DOHH2 (cell line): ENCODE data around the gene IL1RAPL1.

ENCODE experiments used
- H3F3A ChIP-seq: fragments of 200-600 bp; sonication (generic), shearing (Covaris generic); 2 replicates; pipeline ENCODE4 v1.6.0; 2016; ENCODE audit warnings: antibody characterized with exemption, mild to moderate bottlenecking; ENCODE audit not compliant: control insufficient read depth, insufficient read depth
- H3K27ac ChIP-seq: fragments of 200-600 bp; sonication (generic); 2 replicates; pipeline ENCODE4 v1.5.1; 2014; ENCODE audit warnings: low read depth, mild to moderate bottlenecking, low read length, moderate library complexity
- H3K27me3 ChIP-seq: fragments of 200-600 bp; sonication (generic); 2 replicates; pipeline ENCODE4 v1.6.1; 2014; ENCODE audit warnings: mild to moderate bottlenecking, low read length, mixed read lengths; ENCODE audit not compliant: control insufficient read depth
- H3K36me3 ChIP-seq: fragments of 200-600 bp; sonication (generic); 2 replicates; pipeline ENCODE4 v1.6.1; 2014; ENCODE audit warnings: mild to moderate bottlenecking, low read length, moderate library complexity, mixed read lengths; ENCODE audit not compliant: control insufficient read depth
- H3K4me1 ChIP-seq: fragments of 200-600 bp; sonication (generic); 2 replicates; pipeline ENCODE4 v1.6.1; 2014; ENCODE audit warnings: mild to moderate bottlenecking, low read length, mixed read lengths; ENCODE audit not compliant: control insufficient read depth
- H3K4me2 ChIP-seq: fragments of 200-600 bp; sonication (generic); 2 replicates; pipeline ENCODE4 v1.6.0; 2014; ENCODE audit warnings: mild to moderate bottlenecking, low read length, moderate library complexity
- H3K4me3 ChIP-seq: fragments of 200-600 bp; sonication (generic); 2 replicates; pipeline ENCODE4 v1.5.1; 2014; ENCODE audit warnings: mild to moderate bottlenecking, low read length, mixed read lengths
- H3K79me2 ChIP-seq: fragments of 200-600 bp; sonication (generic); 2 replicates; pipeline ENCODE4 v1.6.1; 2014; ENCODE audit warnings: mild to moderate bottlenecking, low read length, mixed read lengths; ENCODE audit not compliant: control insufficient read depth
- H3K9me2 ChIP-seq: fragments of 200-600 bp; sonication (generic); replicated peaks from 2 replicates; pipeline ENCODE4 v1.6.1; 2014; ENCODE audit warnings: mild to moderate bottlenecking, low read length, mixed read lengths; ENCODE audit not compliant: control insufficient read depth
- H3K9me3 ChIP-seq: fragments of 200-600 bp; sonication (generic); 2 replicates; pipeline ENCODE4 v1.6.1; 2014; ENCODE audit warnings: antibody characterized with exemption, low read length, mixed read lengths; ENCODE audit not compliant: control insufficient read depth, insufficient read depth
- H4K20me1 ChIP-seq: fragments of 200-600 bp; sonication (generic); 2 replicates; pipeline ENCODE4 v1.6.0; 2014; ENCODE audit warnings: low read depth, mild to moderate bottlenecking, antibody characterized with exemption, low read length, moderate library complexity; ENCODE audit not compliant: control insufficient read depth, insufficient read depth
- EZH2phosphoT487 ChIP-seq: fragments of 200-600 bp; sonication (generic); IDR thresholded peaks from 2 replicates; pipeline ENCODE4 v1.6.1; 2017; ENCODE audit warnings: borderline replicate concordance, mild to moderate bottlenecking, antibody characterized with exemption, low read length, moderate library complexity, mixed read lengths
- TF ChIP-seq, protein P1 (sequence below): fragments of 200-600 bp; sonication (generic); IDR thresholded peaks from one replicate; pipeline ENCODE4 v1.5.1; 2014; ENCODE audit warnings: antibody characterized with exemption, mild to moderate bottlenecking, low read depth, low read length; ENCODE audit not compliant: poor library complexity, severe bottlenecking

Gene IL1RAPL1

DNA sequence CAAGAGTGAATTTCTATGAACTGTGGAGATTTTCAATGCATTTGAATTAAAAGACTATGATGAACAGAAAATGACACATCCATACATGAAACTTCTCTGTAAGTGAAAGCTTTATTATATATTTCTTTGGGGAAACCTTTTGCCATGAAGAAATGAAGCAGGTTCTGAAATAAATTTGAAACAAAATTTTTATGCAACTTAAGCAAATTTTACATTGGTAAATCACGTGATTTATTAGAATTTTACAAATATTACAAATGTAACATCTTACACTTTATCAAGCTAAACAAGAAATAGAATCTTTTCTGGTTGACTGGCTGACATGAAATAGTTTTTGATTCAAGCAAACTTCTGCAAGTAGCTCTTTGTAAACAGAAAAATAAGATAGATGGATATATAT, 131.2 kb downstream of the IL1RAPL1 start:
- Histone ChIP-seq H3F3A (no peaks in the 10 kb centered on the region), H3K27me3 (no peaks in the 10 kb centered on the region), H3K79me2 (no peaks in the 10 kb centered on the region), H4K20me1 (no peaks in the 10 kb centered on the region), H3K36me3 (no peaks in the 10 kb centered on the region), H3K4me1 (no peaks in the 10 kb centered on the region), H3K9me2 (no peaks in the 10 kb centered on the region), H3K27ac (no peak overlapping the region), H3K9me3 (no peaks in the 10 kb centered on the region), H3K4me2 (no peak overlapping the region), H3K4me3 (no peak overlapping the region)
- TF ChIP-seq, protein P1, sequence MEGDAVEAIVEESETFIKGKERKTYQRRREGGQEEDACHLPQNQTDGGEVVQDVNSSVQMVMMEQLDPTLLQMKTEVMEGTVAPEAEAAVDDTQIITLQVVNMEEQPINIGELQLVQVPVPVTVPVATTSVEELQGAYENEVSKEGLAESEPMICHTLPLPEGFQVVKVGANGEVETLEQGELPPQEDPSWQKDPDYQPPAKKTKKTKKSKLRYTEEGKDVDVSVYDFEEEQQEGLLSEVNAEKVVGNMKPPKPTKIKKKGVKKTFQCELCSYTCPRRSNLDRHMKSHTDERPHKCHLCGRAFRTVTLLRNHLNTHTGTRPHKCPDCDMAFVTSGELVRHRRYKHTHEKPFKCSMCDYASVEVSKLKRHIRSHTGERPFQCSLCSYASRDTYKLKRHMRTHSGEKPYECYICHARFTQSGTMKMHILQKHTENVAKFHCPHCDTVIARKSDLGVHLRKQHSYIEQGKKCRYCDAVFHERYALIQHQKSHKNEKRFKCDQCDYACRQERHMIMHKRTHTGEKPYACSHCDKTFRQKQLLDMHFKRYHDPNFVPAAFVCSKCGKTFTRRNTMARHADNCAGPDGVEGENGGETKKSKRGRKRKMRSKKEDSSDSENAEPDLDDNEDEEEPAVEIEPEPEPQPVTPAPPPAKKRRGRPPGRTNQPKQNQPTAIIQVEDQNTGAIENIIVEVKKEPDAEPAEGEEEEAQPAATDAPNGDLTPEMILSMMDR, result no peak
- TF ChIP-seq EZH2phosphoT487, result no peak

DNA sequence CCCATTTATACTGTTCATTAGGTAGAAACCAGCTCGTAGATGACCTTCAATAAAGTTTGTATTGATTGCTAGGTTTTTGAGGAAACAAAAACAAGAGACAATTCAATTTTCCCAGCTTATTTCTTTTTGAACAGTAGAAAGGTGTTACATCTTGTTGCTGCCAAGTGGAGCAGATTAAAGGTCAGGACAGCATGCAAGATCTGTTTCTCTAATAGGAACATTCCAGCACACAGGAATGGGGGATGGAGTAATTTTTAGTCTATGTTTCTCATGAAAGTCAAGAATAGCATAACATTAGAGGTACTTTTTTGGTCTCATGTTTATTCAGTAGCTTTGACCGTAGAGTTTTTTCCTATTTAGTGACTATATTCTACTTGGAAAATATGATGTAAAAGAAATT, 132.4 kb downstream of the IL1RAPL1 start:
- no peak overlapping the region for H3K4me3 ChIP-seq
- no peak for TF ChIP-seq EZH2phosphoT487
- TF ChIP-seq, protein P1, result no peak
- H3K79me2 ChIP-seq, result no peaks in the 10 kb centered on the region
- H3K9me3 ChIP-seq, result no peaks in the 10 kb centered on the region
- H3K9me2 ChIP-seq, result no peaks in the 10 kb centered on the region
- H3F3A ChIP-seq, result no peaks in the 10 kb centered on the region
- no peak overlapping the region for H3K27ac ChIP-seq
- H4K20me1 ChIP-seq, result no peaks in the 10 kb centered on the region
- no peak overlapping the region for H3K4me2 ChIP-seq
- H3K36me3 ChIP-seq, result no peaks in the 10 kb centered on the region
- no peaks in the 10 kb centered on the region for H3K4me1 ChIP-seq
- H3K27me3 ChIP-seq, result no peaks in the 10 kb centered on the region

DNA sequence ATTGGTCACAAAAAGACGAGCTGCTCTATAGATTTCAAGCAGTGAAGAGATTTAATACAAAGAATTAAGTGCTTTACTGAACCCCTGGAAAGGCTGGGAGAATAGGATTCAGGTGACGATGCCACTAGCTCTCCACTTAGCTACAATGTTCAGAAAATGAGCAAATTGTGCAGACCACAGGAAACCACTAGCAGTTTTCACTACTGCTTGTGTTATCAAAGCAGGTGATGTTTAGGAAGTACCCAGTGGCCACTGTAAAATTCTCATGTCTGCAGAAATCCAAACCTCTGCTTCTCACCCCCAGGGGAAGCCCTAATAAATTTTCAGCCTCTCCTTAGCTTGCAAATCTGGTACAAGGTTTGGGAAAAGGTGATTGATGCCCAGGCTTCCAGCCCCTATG, 165.1 kb downstream of the IL1RAPL1 start:
- H3K36me3 ChIP-seq, result no peaks in the 10 kb centered on the region
- H4K20me1 ChIP-seq, result no peaks in the 10 kb centered on the region
- no peak overlapping the region for H3K4me3 ChIP-seq
- TF ChIP-seq, protein P1, result no peak
- no peak for TF ChIP-seq EZH2phosphoT487
- H3K27ac ChIP-seq, result no peak overlapping the region
- no peaks in the 10 kb centered on the region for H3K9me3 ChIP-seq
- no peaks in the 10 kb centered on the region for H3K27me3 ChIP-seq
- H3F3A ChIP-seq, result no peaks in the 10 kb centered on the region
- H3K4me2 ChIP-seq, result no peak overlapping the region
- H3K79me2 ChIP-seq, result no peaks in the 10 kb centered on the region
- H3K4me1 ChIP-seq, result no peaks in the 10 kb centered on the region
- no peaks in the 10 kb centered on the region for H3K9me2 ChIP-seq

GRCh38 chrX:28756175-28756574, 168.9 kb downstream of the IL1RAPL1 start:
- no peaks in the 10 kb centered on the region for H4K20me1 ChIP-seq
- H3K4me1 ChIP-seq, result no peaks in the 10 kb centered on the region
- no peak overlapping the region for H3K4me3 ChIP-seq
- no peaks in the 10 kb centered on the region for H3K27me3 ChIP-seq
- TF ChIP-seq, protein P1, result no peak
- TF ChIP-seq EZH2phosphoT487, result no peak
- H3K9me2 ChIP-seq, result no peaks in the 10 kb centered on the region
- no peaks in the 10 kb centered on the region for H3K9me3 ChIP-seq
- no peaks in the 10 kb centered on the region for H3F3A ChIP-seq
- no peak overlapping the region for H3K4me2 ChIP-seq
- H3K27ac ChIP-seq, result no peak overlapping the region
- no peaks in the 10 kb centered on the region for H3K36me3 ChIP-seq
- H3K79me2 ChIP-seq, result no peaks in the 10 kb centered on the region
